ENCODE measurements around the gene APOBEC3C.

APOBEC3C gene

GRCh38 chr22:38965614-38966379, 48.3 kb upstream of the APOBEC3C start:
- H3K9me2 ChIP-seq (ENCODE audit: low read depth, low read length), result no peaks in the 10 kb centered on the region
- no peaks in the 10 kb centered on the region for H4K20me1 ChIP-seq (ENCODE audit: insufficient read depth, low read length)
- no peaks in the 10 kb centered on the region for H3K9me3 ChIP-seq (ENCODE audit: low read length)
- H3K4me1 ChIP-seq (ENCODE audit: insufficient read depth, low read length, severe bottlenecking), result no peaks in the 10 kb centered on the region
- H3K27ac ChIP-seq (ENCODE audit: low read depth, low read length, poor library complexity, severe bottlenecking), result no peak overlapping the region
- H3K27me3 ChIP-seq (ENCODE audit: insufficient read depth, low read length), result no peaks in the 10 kb centered on the region; the same call in 1 of the 2 replicates
- no peak overlapping the region for H3K4me3 ChIP-seq (ENCODE audit: low read depth, low read length, poor library complexity, severe bottlenecking)
- H3K36me3 ChIP-seq (ENCODE audit: insufficient read depth, low read length), result no peaks in the 10 kb centered on the region
- no peak for TF ChIP-seq CTCF (IDR thresholded peaks at IDR 0.05; ENCODE audit: low read length)
- TF ChIP-seq EZH2 (IDR thresholded peaks at IDR 0.05; ENCODE audit: borderline replicate concordance, low read length), result no peak
- H3F3A ChIP-seq (ENCODE audit: insufficient read depth, low read length), result no peaks in the 10 kb centered on the region
- H3K4me2 ChIP-seq (ENCODE audit: low read length), result no peak overlapping the region
- no peak overlapping the region for H3K9ac ChIP-seq (ENCODE audit: low read length)
- H2AFZ ChIP-seq (ENCODE audit: low read length), result no peak overlapping the region
- H3K79me2 ChIP-seq (ENCODE audit: insufficient read depth, low read length), result no peaks in the 10 kb centered on the region

- Histone ChIP-seq H3K79me2 (ENCODE audit: insufficient read depth, low read length) (no peaks in the 10 kb centered on the region), H3K4me3 (ENCODE audit: low read depth, low read length, poor library complexity, severe bottlenecking) (no peak overlapping the region), H2AFZ (ENCODE audit: low read length) (no peak overlapping the region), H4K20me1 (ENCODE audit: insufficient read depth, low read length) (no peaks in the 10 kb centered on the region), H3K27me3 (ENCODE audit: insufficient read depth, low read length) (no peaks in the 10 kb centered on the region; the same call in 1 of the 2 replicates), H3K9ac (ENCODE audit: low read length) (no peak overlapping the region), H3K36me3 (ENCODE audit: insufficient read depth, low read length) (no peaks in the 10 kb centered on the region), H3K27ac (ENCODE audit: low read depth, low read length, poor library complexity, severe bottlenecking) (no peak overlapping the region), H3K9me3 (ENCODE audit: low read length) (no peaks in the 10 kb centered on the region), H3K4me2 (ENCODE audit: low read length) (no peak overlapping the region), H3K9me2 (ENCODE audit: low read depth, low read length) (no peaks in the 10 kb centered on the region), H3F3A (ENCODE audit: insufficient read depth, low read length) (no peaks in the 10 kb centered on the region), H3K4me1 (ENCODE audit: insufficient read depth, low read length, severe bottlenecking) (no peaks in the 10 kb centered on the region)
- TF ChIP-seq EZH2 (IDR thresholded peaks at IDR 0.05; ENCODE audit: borderline replicate concordance, low read length), result no peak
- no peak for TF ChIP-seq CTCF (IDR thresholded peaks at IDR 0.05; ENCODE audit: low read length)
Observed at GRCh38 chr22:38966380-38966702, 47.7 kb upstream of the APOBEC3C start.

GRCh38 chr22:38966942-38967341, 47.1 kb upstream of the APOBEC3C start:
- Histone ChIP-seq H3K79me2 (ENCODE audit: insufficient read depth, low read length) (no peaks in the 10 kb centered on the region), H2AFZ (ENCODE audit: low read length) (no peak overlapping the region), H3K27ac (ENCODE audit: low read depth, low read length, poor library complexity, severe bottlenecking) (no peak overlapping the region), H3K27me3 (ENCODE audit: insufficient read depth, low read length) (no peaks in the 10 kb centered on the region; the same call in 1 of the 2 replicates), H3K9ac (ENCODE audit: low read length) (no peak overlapping the region), H3K9me2 (ENCODE audit: low read depth, low read length) (no peaks in the 10 kb centered on the region), H3K4me3 (ENCODE audit: low read depth, low read length, poor library complexity, severe bottlenecking) (no peak overlapping the region), H3K4me2 (ENCODE audit: low read length) (no peak overlapping the region), H3K4me1 (ENCODE audit: insufficient read depth, low read length, severe bottlenecking) (no peaks in the 10 kb centered on the region), H4K20me1 (ENCODE audit: insufficient read depth, low read length) (no peaks in the 10 kb centered on the region), H3K36me3 (ENCODE audit: insufficient read depth, low read length) (no peaks in the 10 kb centered on the region), H3K9me3 (ENCODE audit: low read length) (no peaks in the 10 kb centered on the region), H3F3A (ENCODE audit: insufficient read depth, low read length) (no peaks in the 10 kb centered on the region)
- TF ChIP-seq EZH2 (IDR thresholded peaks at IDR 0.05; ENCODE audit: borderline replicate concordance, low read length) (no peak), CTCF (IDR thresholded peaks at IDR 0.05; ENCODE audit: low read length) (no peak)

All from OCI-LY1 (cell line).